Measurements from ENCODE around the gene UGCG. TPM values are rescaled to one million over a fixed set of nuclear protein-coding genes. Genes with fewer than 3 reads are reported as not detected.
"Not testable (repeated sequence)": the region's sequence is repeated elsewhere in the genome, so short reads cannot be mapped to it uniquely, and the experiment has no call there.

UGCG gene
- total RNA-seq, 1 experiment from 2014 or later = 99.2 TPM

GRCh38 chr9:111952559-111952958, 55.9 kb downstream of the UGCG start:
- DNase-seq (ENCODE audit: low read depth) = peak; percentile 95

- no peak for DNase-seq (ENCODE audit: low read depth)
Observed at GRCh38 chr9:111953444-111953843, 56.8 kb downstream of the UGCG start.

DNA sequence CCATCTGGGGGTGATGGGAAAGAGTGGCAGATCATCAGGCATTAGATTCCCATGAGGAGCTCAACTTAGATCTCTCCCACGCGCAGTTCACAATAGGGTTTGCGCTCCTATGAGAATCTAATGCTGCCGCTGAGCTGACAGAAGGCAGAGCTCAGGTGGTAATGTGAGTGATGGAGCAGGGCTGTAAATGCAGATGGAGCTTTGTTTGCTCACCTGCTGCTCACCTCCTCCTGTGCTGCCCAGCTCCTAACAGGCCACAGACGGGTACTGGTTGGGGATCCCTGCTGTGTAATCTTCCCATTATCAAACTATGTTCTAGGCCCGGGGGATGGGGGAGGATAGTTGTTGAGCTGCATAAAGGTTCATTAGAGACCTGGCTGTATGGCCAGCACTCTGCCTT, 58.4 kb downstream of the UGCG start:
- no peak for DNase-seq (ENCODE audit: low read depth)

- peak; percentile 94 for DNase-seq (ENCODE audit: low read depth)
Observed at GRCh38 chr9:111957856-111958631, 61.4 kb downstream of the UGCG start.

- DNase-seq (ENCODE audit: low read depth) = peak; percentile 96
Observed at GRCh38 chr9:111959468-111960359, 63.1 kb downstream of the UGCG start.

DNA sequence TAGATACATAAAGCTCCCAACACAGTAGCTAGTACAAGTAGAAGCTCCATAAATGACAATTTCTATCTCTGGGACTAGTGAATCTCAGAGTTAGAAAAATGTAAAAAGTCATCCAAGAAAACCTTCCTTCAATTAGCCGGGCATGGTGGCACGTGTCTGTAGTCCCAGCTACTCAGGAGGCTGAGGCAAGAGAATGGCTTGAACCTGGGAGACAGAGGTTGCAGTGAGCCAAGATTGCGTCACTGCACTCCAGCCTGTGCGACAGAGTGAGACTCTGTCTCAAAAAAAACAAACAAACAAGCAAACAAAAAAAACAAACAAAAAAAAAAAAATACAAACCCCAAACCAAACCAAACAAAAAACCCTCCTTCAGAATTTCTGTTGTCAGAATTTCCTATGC, 63.9 kb downstream of the UGCG start:
- DNase-seq (ENCODE audit: low read depth) = not testable (repeated sequence)

GRCh38 chr9:111961009-111961408, 64.4 kb downstream of the UGCG start:
- peak; percentile 81 for DNase-seq (ENCODE audit: low read depth)

DNA sequence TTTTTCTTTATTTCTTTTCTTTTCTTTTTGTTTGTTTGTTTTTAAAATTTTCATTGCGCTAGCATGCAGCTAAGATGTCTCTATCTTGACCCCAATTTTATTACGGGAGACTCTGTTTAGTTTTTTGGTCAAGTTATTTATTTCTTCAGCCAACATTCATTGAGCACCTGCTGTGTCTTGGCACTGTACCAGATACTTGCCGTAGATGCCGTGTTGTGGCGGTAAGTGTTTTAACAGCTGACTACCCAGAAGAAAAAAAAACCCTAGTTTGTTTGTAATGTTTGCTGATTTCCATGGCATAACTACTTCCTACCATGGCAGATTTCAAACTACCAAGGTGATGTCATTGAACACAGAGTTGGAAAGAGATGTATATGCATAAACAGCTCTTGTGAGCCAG, 65.0 kb downstream of the UGCG start:
- DNase-seq (ENCODE audit: low read depth) = peak; percentile 75

- DNase-seq (ENCODE audit: low read depth) = no peak
Observed at GRCh38 chr9:111962021-111962420, 65.4 kb downstream of the UGCG start.

GRCh38 chr9:111963995-111964394, 67.4 kb downstream of the UGCG start:
- DNase-seq (ENCODE audit: low read depth) = no peak

- peak; percentile 99 for DNase-seq (ENCODE audit: low read depth)
Observed at GRCh38 chr9:111965566-111966019, 69.0 kb downstream of the UGCG start.

GRCh38 chr9:111966124-111966723, 69.6 kb downstream of the UGCG start:
- DNase-seq (ENCODE audit: low read depth) = no peak

DNA sequence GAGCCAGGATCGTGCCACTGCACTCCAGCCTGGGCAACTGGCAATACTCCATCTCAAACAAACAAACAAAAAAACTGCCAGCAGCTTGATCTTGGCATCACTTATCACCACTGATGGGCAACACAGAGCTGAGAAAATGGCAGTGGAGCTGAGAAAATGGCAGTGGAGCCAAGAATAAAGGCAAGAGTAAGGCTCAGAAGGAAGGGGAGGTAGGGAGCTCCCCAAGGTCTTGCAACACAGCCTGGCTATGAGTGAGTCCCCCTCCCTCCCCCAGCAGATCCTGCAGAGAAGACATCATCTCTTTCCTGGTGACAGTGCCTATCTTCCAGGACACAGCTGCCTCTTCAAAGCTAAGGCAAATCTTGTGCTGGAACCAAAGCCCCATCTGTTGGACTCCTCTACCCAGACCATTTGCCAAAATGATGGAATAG, 70.3 kb downstream of the UGCG start:
- peak; percentile 78 for DNase-seq (ENCODE audit: low read depth)

GRCh38 chr9:111967621-111968020, 71.0 kb downstream of the UGCG start:
- no peak for DNase-seq (ENCODE audit: low read depth)

DNA sequence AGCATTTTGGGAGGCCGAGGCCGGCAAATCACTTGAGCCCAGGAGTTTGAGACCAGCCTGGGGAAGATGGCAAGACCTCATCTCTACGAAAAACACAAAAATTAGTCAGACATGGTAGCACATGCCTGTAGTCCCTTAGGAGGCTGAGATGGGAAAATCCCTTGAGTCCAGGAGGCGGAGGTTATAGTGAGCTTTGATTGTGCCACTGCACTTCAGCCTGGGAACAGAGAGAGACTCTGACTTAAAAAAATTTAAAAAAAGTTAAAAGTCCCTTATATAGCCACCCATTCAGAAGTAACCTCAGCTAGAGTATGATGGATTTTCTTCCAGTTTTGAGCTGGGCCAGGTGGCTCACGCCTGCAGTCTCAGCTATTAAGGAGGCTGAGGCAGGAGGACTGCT, 72.4 kb downstream of the UGCG start:
- DNase-seq (ENCODE audit: low read depth) = peak; percentile 63

DNA sequence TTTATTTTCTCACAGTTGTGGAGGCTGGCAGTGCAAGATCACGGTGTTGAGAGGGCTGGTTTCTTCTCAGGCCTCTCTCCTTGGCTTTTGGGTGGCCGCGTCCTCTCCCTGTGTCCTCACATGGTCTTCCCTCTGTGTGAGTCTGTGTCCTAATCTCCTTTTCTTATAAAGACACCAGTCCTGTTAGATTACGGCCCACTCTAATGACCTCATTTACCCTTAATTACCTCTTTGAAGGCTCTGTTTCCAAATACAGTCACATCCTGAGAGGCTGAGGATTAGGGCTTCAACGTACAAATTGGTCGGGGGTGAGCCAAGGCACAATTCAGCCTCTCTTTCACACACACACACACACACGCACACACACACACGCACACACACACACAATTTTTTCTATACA, 73.0 kb downstream of the UGCG start:
- DNase-seq (ENCODE audit: low read depth) = no peak

DNA sequence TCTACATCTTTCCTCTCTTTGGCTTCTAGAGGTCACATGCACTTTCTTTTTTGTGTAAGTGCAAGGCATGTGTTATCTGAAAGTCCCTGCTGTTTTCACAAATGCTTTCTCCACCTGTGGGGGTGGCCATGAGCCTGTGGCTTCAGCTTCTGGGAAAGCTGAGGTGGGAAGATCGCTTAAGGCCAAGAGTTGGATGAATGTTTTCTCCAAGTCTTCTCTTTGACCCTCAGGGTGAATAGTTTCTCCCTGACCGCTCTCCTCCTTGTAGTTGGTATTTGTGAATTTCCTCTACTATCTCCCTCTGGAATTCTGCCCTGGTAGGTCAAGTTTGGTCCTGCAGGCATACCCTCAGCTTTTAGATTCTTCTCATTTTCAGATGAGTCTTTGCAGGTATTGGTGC, 74.2 kb downstream of the UGCG start:
- DNase-seq (ENCODE audit: low read depth) = peak; percentile 87

DNA sequence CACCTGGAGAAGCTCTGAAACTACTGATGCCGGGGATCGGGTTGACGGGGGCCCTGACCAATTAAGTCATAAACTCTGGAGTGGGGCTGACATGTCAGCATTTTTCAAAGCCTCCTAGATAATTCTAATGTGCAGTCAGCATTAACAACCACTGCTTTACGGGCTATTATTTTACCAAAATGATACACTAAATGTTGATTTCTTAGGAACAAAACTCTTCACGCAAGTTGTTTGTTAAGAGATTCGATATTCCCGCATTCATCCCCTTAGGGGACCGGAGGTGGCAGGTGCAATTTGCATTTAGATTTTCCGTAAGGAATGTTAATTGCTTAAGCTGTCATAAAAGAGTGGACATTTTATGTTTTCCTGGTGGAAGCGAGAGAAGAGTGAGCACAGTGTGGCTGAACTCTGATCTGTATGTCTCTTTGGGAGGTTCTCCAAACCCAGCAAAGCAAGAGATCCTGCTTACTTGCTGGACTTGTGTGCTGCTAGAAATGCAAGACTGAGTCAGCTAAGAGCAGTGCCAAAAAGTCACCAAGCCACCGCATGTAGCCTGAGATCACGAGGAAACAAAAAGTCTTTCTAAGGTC, 77.6 kb downstream of the UGCG start:
- DNase-seq (ENCODE audit: low read depth) = peak; percentile 82

GRCh38 chr9:111975709-111976108, 79.1 kb downstream of the UGCG start:
- DNase-seq (ENCODE audit: low read depth) = peak; percentile 41

- DNase-seq (ENCODE audit: low read depth) = peak; percentile 45
Observed at GRCh38 chr9:111978616-111979015, 82.0 kb downstream of the UGCG start.

- peak; percentile 43 for DNase-seq (ENCODE audit: low read depth)
Observed at GRCh38 chr9:111979561-111979960, 82.9 kb downstream of the UGCG start.

DNA sequence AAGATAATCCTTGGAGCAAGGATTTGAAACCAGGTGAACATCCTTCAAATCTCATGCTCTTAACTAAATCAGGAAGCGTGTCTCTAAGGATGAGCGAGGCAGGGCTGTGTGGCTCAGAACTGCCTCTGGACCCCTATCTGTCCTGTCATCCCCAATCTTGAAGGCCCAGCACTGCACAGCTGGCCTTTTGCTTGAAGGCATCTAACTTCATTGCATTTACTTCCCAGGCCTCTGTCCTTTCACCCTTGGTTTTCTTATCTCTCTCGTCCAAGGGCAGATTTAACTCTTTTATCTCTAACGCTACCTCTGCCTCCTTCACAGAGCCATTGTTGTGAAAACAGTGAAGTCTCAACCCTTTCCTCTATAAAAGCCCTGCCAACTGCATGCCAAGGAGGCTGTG, 83.8 kb downstream of the UGCG start:
- DNase-seq (ENCODE audit: low read depth) = no peak
